Measurements from ENCODE around the gene BRD8. TPM values are rescaled to one million over a fixed set of nuclear protein-coding genes. Genes with fewer than 3 reads are reported as not detected.
"Not testable (repeated sequence)": the region's sequence is repeated elsewhere in the genome, so short reads cannot be mapped to it uniquely, and the experiment has no call there.

The BRD8 gene
- total RNA-seq, 1 donor from 2014 or later: 62.3 TPM

DNA sequence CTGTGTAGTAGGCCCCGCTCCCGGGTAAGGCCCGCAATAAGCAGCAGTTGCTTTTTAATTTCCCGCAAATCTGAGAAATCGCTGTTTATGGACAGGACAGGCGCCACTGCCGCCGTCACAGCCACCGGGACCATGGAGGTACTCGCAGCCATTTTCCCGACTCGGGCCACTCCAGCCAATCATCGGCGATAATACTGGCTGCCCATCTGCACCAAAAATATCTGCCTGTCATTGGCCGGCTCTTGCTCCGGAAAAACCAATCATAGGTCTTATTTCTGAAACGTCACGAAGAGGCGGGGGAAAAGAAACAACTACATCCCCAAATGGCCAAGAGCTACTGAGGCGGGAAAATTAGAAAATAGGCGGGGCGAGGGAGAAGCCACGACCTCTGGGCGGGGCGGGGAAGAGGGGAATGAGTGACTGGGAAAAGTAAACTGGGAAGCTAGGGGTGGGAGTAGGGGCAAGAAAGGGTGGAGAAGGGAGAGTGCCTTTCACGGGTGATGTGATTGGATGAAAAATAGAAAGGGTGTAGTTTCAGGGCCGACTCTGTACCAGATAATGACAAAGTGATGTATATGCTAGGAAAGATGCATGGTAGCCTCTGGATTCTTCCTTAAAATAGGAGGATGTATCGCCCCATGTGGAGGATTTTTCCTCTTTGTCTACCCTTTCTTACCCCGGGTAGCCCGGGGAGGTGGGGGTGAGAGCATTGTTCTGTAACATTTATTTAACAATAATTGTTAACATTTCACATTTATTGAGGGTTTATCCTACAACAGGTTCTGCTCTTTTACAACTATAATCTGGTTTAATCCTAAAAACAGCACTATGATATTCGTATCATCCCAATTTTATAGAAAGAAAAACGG lies 35.0 kb upstream of the BRD8 start, which contains the start of gene CDC23:
Gene CDC23, minus strand, starts transcription at position 163 of the 869 bp plus-strand sequence. Its CDS starts 11 bp downstream, at position 152.
- H3K4me3 Mint-ChIP-seq (ENCODE audit: unreplicated experiment): peak within 1 kb of the TSS; percentile 100
- H3K9me3 Mint-ChIP-seq (ENCODE audit: unreplicated experiment): no peaks in the 10 kb centered on the region
- H3K4me1 Mint-ChIP-seq (ENCODE audit: low read depth, unreplicated experiment): peaks cover 2% of the 10 kb centered on the region
- H3K36me3 Mint-ChIP-seq (ENCODE audit: unreplicated experiment): no peaks in the 10 kb centered on the region
- H3K27me3 Mint-ChIP-seq (ENCODE audit: unreplicated experiment): peaks cover 4% of the 10 kb centered on the region
- peak; percentile 84 for DNase-seq
- H3K27ac Mint-ChIP-seq (ENCODE audit: unreplicated experiment): peak within 1 kb of the TSS; percentile 96
- TF ChIP-seq, protein P1, sequence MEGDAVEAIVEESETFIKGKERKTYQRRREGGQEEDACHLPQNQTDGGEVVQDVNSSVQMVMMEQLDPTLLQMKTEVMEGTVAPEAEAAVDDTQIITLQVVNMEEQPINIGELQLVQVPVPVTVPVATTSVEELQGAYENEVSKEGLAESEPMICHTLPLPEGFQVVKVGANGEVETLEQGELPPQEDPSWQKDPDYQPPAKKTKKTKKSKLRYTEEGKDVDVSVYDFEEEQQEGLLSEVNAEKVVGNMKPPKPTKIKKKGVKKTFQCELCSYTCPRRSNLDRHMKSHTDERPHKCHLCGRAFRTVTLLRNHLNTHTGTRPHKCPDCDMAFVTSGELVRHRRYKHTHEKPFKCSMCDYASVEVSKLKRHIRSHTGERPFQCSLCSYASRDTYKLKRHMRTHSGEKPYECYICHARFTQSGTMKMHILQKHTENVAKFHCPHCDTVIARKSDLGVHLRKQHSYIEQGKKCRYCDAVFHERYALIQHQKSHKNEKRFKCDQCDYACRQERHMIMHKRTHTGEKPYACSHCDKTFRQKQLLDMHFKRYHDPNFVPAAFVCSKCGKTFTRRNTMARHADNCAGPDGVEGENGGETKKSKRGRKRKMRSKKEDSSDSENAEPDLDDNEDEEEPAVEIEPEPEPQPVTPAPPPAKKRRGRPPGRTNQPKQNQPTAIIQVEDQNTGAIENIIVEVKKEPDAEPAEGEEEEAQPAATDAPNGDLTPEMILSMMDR (IDR thresholded peaks at IDR 0.05; ENCODE audit: partially characterized antibody, unreplicated experiment): no peak

DNA sequence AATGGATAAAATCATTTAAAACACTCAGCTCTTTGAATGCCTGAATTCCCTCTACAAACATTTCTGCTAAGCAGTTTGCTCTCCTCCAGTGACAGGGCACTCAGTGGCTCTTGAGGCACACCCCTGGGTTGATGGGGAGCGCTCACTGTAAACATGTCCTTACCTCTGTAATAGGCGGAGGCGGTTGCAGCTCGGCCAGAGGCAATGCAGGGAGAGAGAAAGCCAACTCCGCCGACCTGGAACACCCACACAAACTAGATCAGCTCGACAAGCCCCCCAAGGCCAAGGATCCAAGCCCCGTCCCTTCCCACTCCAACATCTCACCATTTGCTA lies 34.4 kb upstream of the BRD8 start:
- H3K27me3 Mint-ChIP-seq (ENCODE audit: unreplicated experiment): peaks cover 4% of the 10 kb centered on the region
- no peaks in the 10 kb centered on the region for H3K9me3 Mint-ChIP-seq (ENCODE audit: unreplicated experiment)
- H3K36me3 Mint-ChIP-seq (ENCODE audit: unreplicated experiment): no peaks in the 10 kb centered on the region
- peaks cover 2% of the 10 kb centered on the region for H3K4me1 Mint-ChIP-seq (ENCODE audit: low read depth, unreplicated experiment)
- TF ChIP-seq, protein P1 (IDR thresholded peaks at IDR 0.05; ENCODE audit: partially characterized antibody, unreplicated experiment): no peak
- no peak for DNase-seq
- H3K4me3 Mint-ChIP-seq (ENCODE audit: unreplicated experiment): peak overlapping the region; percentile 100
- peak overlapping the region; percentile 96 for H3K27ac Mint-ChIP-seq (ENCODE audit: unreplicated experiment)

DNA sequence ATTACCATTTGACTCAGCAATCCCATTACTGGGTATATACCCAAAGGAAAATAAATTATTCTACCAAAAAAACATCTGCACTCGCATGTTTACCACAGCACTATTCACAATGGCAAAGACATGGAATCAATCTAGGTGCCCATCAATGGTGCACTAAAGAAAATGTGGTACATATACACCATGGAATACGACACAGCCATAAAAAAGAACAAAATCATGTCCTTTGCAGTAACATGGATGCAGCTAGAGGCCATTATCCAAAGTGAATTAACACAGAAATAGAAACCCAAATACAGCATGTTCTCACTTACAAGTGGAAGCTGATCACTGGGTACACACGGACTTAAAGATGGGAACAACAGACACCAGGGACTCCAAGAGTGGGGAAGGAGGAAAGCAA lies 32.6 kb upstream of the BRD8 start:
- TF ChIP-seq, protein P1 (IDR thresholded peaks at IDR 0.05; ENCODE audit: partially characterized antibody, unreplicated experiment): no peak
- H3K36me3 Mint-ChIP-seq (ENCODE audit: unreplicated experiment): no peaks in the 10 kb centered on the region
- H3K27ac Mint-ChIP-seq (ENCODE audit: unreplicated experiment): no peak overlapping the region
- no peak for DNase-seq
- peaks cover 2% of the 10 kb centered on the region for H3K4me1 Mint-ChIP-seq (ENCODE audit: low read depth, unreplicated experiment)
- peaks cover 4% of the 10 kb centered on the region for H3K27me3 Mint-ChIP-seq (ENCODE audit: unreplicated experiment)
- peak overlapping the region; percentile 13 for H3K4me3 Mint-ChIP-seq (ENCODE audit: unreplicated experiment)
- H3K9me3 Mint-ChIP-seq (ENCODE audit: unreplicated experiment): no peaks in the 10 kb centered on the region

DNA sequence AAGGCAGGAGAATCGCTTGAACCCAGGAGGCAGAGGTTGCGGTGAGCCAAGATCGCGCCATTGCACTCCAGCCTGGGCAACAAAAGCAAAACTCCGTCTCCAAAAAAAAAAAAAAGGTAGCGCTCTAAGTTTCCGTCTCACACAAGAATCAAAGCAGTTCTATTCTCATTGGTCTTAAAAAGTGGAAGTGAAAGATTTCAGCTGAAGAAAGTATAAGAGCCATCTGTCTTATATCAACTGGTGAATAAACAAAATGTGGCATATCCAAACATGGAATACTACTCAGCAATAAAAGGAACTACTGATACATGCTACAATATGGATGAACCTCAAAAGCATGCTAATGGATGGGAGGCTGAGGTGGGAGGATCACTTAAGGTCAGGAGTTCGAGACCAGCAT lies 15.4 kb upstream of the BRD8 start:
- not testable (repeated sequence) for H3K36me3 Mint-ChIP-seq (ENCODE audit: unreplicated experiment); DNase-seq; H3K4me3 Mint-ChIP-seq (ENCODE audit: unreplicated experiment); H3K4me1 Mint-ChIP-seq (ENCODE audit: low read depth, unreplicated experiment); H3K27ac Mint-ChIP-seq (ENCODE audit: unreplicated experiment); H3K27me3 Mint-ChIP-seq (ENCODE audit: unreplicated experiment); H3K9me3 Mint-ChIP-seq (ENCODE audit: unreplicated experiment)

DNA sequence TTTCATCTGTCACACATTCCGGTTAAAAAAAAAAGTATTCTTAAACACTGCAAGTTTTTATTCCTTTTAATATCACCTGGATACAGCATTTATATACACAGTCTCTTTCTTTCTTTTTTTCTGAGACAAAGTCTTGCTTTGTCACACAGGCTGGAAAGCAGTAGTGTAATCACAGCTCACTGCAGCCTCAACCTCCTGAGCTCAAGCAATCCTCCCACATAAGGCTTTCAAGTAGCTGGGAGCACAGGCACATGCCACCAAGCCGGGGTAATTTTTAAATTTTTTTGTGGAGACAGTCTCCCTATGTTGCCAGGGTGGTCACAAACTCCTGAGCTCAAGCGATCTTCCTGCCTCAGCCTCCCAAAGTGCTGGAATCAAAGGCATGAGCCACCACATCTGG lies 14.4 kb upstream of the BRD8 start:
- Mint-ChIP-seq H3K27me3 (ENCODE audit: unreplicated experiment) (no peaks in the 10 kb centered on the region), H3K4me3 (ENCODE audit: unreplicated experiment) (no peak overlapping the region), H3K9me3 (ENCODE audit: unreplicated experiment) (no peaks in the 10 kb centered on the region), H3K27ac (ENCODE audit: unreplicated experiment) (no peak overlapping the region), H3K36me3 (ENCODE audit: unreplicated experiment) (no peaks in the 10 kb centered on the region), H3K4me1 (ENCODE audit: low read depth, unreplicated experiment) (peaks cover 2% of the 10 kb centered on the region)
- TF ChIP-seq, protein P1 (IDR thresholded peaks at IDR 0.05; ENCODE audit: partially characterized antibody, unreplicated experiment): no peak
- no peak for DNase-seq

Measured in glutamatergic neuron (in vitro differentiated cells).